ENCODE measurements around the gene UROC1. TPM values are rescaled to one million over a fixed set of nuclear protein-coding genes. Genes with fewer than 3 reads are reported as not detected.

Gene UROC1
- total RNA-seq, 1 experiment from 2014 or later, result not detected

- Mint-ChIP-seq H3K4me1 (peaks cover 3 to 19% of the 10 kb centered on the region in 2 experiments), H3K36me3 (ENCODE audit: insufficient read depth in 1 of 3, low read depth in 3 of 3) (no peaks in the 10 kb centered on the region; a peak in 1 of 7 replicates), H3K27me3 (ENCODE audit: low read depth) (peaks cover 35% of the 10 kb centered on the region), H3K27ac (peak overlapping the region in 1 of 3 experiments; percentile 10; a peak in 1 of 7 replicates), H3K9me3 (no peaks in the 10 kb centered on the region; a peak in 1 of 5 replicates), H3K4me3 (peak overlapping the region in 1 of 2 experiments; percentile 2; a peak in 2 of 5 replicates)
- no peak overlapping the region for H2BK5ac ChIP-seq (ENCODE audit: insufficient read length, low read length)
- no peak overlapping the region for H2AK5ac ChIP-seq (ENCODE audit: insufficient read length, low read length)
- H2BK12ac ChIP-seq (ENCODE audit: insufficient read length, low read depth, low read length), result no peak overlapping the region
- H3K14ac ChIP-seq (ENCODE audit: insufficient read depth, low read length), result no peak overlapping the region
- H2BK20ac ChIP-seq (ENCODE audit: low read depth, low read length, poor library complexity, severe bottlenecking), result no peak overlapping the region
- H3K23ac ChIP-seq (ENCODE audit: insufficient read length, low read depth, low read length), result no peak overlapping the region
- DNase-seq, result no peak
- WGBS (ENCODE audit: extremely low coverage, insufficient read length, low lambda C conversion rate), result no CpG with 5 or more reads among the region's 6 CpGs
- H3K4ac ChIP-seq (ENCODE audit: low read depth, low read length), result no peak overlapping the region
- H3K23me2 ChIP-seq (ENCODE audit: insufficient read length, low read depth, low read length, poor library complexity, severe bottlenecking), result no peaks in the 10 kb centered on the region
- no peaks in the 10 kb centered on the region for H4K20me1 ChIP-seq (ENCODE audit: control insufficient read depth, insufficient read depth, insufficient read length)
- H2BK120ac ChIP-seq (ENCODE audit: low read depth, low read length, poor library complexity, severe bottlenecking), result no peak overlapping the region
- H2AFZ ChIP-seq (ENCODE audit: low read length), result no peak overlapping the region
- no peaks in the 10 kb centered on the region for H3K79me1 ChIP-seq (ENCODE audit: insufficient read depth, low read depth, low read length, poor library complexity, severe bottlenecking)
- H3K4me1 ChIP-seq (ENCODE audit: insufficient read depth, low read length), result no peaks in the 10 kb centered on the region
- H4K5ac ChIP-seq (ENCODE audit: insufficient read length, low read depth, low read length), result no peak overlapping the region
- H3K9ac ChIP-seq (ENCODE audit: extremely low read depth, insufficient read length, low read length), result no peak overlapping the region
- H4K91ac ChIP-seq (ENCODE audit: insufficient read length, low read depth, low read length), result no peak overlapping the region
- TF ChIP-seq, protein P1, sequence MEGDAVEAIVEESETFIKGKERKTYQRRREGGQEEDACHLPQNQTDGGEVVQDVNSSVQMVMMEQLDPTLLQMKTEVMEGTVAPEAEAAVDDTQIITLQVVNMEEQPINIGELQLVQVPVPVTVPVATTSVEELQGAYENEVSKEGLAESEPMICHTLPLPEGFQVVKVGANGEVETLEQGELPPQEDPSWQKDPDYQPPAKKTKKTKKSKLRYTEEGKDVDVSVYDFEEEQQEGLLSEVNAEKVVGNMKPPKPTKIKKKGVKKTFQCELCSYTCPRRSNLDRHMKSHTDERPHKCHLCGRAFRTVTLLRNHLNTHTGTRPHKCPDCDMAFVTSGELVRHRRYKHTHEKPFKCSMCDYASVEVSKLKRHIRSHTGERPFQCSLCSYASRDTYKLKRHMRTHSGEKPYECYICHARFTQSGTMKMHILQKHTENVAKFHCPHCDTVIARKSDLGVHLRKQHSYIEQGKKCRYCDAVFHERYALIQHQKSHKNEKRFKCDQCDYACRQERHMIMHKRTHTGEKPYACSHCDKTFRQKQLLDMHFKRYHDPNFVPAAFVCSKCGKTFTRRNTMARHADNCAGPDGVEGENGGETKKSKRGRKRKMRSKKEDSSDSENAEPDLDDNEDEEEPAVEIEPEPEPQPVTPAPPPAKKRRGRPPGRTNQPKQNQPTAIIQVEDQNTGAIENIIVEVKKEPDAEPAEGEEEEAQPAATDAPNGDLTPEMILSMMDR (conservative IDR thresholded peaks at IDR 0.05), result no peak
- no peaks in the 10 kb centered on the region for H3K9me3 ChIP-seq (ENCODE audit: control insufficient read depth, low read depth, low read length)
- no peak overlapping the region for H4K8ac ChIP-seq (replicated peaks; ENCODE audit: insufficient read length, low read depth, low read length)
- H3K56ac ChIP-seq (ENCODE audit: insufficient read length, low read depth, low read length), result no peak overlapping the region
- no peak overlapping the region for H3K27ac ChIP-seq (ENCODE audit: insufficient read length, low read depth, low read length)
- H3K4me2 ChIP-seq (ENCODE audit: insufficient read depth, insufficient read length, low read length), result no peak overlapping the region
- H3T11ph ChIP-seq (ENCODE audit: low read length), result no peak overlapping the region
- no peak overlapping the region for H2BK15ac ChIP-seq (ENCODE audit: low read depth, low read length)
- no peaks in the 10 kb centered on the region for H3K79me2 ChIP-seq (ENCODE audit: insufficient read depth, low read length)
- no peak overlapping the region for H3K18ac ChIP-seq (ENCODE audit: insufficient read length, low read depth, low read length)
- no peaks in the 10 kb centered on the region; the same call in 1 of the 2 replicates for H3K27me3 ChIP-seq (ENCODE audit: insufficient read depth, low read length)
Observed at GRCh38 chr3:126527455-126528211, 10.1 kb upstream of the UROC1 start.
